ENCODE data around the gene ORM1. TPM values are rescaled to one million over a fixed set of nuclear protein-coding genes. Genes with fewer than 3 reads are reported as not detected.
"Not testable (repeated sequence)": the region's sequence is repeated elsewhere in the genome, so short reads cannot be mapped to it uniquely, and the experiment has no call there.

ORM1 gene
- total RNA-seq, 4 donors from 2014 or later = 6.6 TPM; not detected in 3

- TF ChIP-seq CTCF (IDR thresholded peaks at IDR 0.05; ENCODE audit: low read depth) = no peak
These were observed 4.9 kb downstream of the ORM1 start for GRCh38 chr9:114327749-114328148.

- TF ChIP-seq CTCF (IDR thresholded peaks at IDR 0.05; ENCODE audit: low read depth) = not testable (repeated sequence)
These were observed 6.7 kb downstream of the ORM1 start, which contains the start of gene ORM2 for GRCh38 chr9:114329625-114330022. Gene ORM2 (plus strand): TSS chr9:114329869. CDS start chr9:114329905, 36 bp downstream.

GRCh38 chr9:114330636-114331035, 7.7 kb downstream of the ORM1 start:
- no peak for TF ChIP-seq CTCF (IDR thresholded peaks at IDR 0.05; ENCODE audit: low read depth)

GRCh38 chr9:114334490-114334889, 11.6 kb downstream of the ORM1 start:
- no peak for TF ChIP-seq CTCF (IDR thresholded peaks at IDR 0.05; ENCODE audit: low read depth)

GRCh38 chr9:114335745-114336144, 12.8 kb downstream of the ORM1 start:
- no peak for TF ChIP-seq CTCF (IDR thresholded peaks at IDR 0.05; ENCODE audit: low read depth)

GRCh38 chr9:114336157-114336556, 13.3 kb downstream of the ORM1 start:
- TF ChIP-seq CTCF (IDR thresholded peaks at IDR 0.05; ENCODE audit: low read depth) = no peak

- no peak for TF ChIP-seq CTCF (IDR thresholded peaks at IDR 0.05; ENCODE audit: low read depth)
These were observed 13.9 kb downstream of the ORM1 start for GRCh38 chr9:114336699-114337395.
